Measurements from ENCODE around the gene SLC4A4. TPM values are rescaled to one million over a fixed set of nuclear protein-coding genes. Genes with fewer than 3 reads are reported as not detected.

Gene SLC4A4
- total and polyA plus RNA-seq, 8 donors, result 84.1 to 400 (median 243) TPM

DNA sequence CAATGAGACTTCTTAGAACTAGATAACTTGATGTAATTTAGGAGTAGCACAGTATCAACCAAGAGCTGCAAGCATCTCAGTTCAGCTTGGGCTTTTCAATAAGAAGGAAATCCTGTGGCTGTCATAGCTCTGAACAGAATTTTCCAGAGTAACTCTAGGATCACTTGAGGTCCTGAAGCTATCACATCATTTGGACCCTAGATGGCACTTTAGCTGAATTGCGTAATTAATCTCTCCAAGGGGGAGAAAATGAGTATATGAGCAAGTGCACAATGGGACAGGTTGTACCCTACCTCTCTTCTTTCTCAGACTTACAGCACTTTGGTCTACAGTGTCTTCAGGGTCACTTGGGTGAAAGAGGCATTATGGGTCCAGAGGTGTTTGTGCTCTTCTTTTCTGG lies 45.2 kb downstream of the SLC4A4 start:
- intact Hi-C loops (cut with DNase I), result no loop called here
- Histone ChIP-seq H3K27ac (no peak overlapping the region), H3K36me3 (peaks cover 0 to 6% (median 0%) of the 10 kb centered on the region in 3 donors), H3K4me3 (no peak overlapping the region), H3K9me3 (no peaks in the 10 kb centered on the region), H3K4me1 (peaks cover 0 to under 1% (median 0%) of the 10 kb centered on the region in 3 donors), H3K27me3 (no peaks in the 10 kb centered on the region)
- no peak for ATAC-seq
- FAIRE-seq, result no peak
- 98 to 100% methylated on average over 1 of the region's 1 CpG for WGBS, 2 donors
- TF ChIP-seq, protein P1, sequence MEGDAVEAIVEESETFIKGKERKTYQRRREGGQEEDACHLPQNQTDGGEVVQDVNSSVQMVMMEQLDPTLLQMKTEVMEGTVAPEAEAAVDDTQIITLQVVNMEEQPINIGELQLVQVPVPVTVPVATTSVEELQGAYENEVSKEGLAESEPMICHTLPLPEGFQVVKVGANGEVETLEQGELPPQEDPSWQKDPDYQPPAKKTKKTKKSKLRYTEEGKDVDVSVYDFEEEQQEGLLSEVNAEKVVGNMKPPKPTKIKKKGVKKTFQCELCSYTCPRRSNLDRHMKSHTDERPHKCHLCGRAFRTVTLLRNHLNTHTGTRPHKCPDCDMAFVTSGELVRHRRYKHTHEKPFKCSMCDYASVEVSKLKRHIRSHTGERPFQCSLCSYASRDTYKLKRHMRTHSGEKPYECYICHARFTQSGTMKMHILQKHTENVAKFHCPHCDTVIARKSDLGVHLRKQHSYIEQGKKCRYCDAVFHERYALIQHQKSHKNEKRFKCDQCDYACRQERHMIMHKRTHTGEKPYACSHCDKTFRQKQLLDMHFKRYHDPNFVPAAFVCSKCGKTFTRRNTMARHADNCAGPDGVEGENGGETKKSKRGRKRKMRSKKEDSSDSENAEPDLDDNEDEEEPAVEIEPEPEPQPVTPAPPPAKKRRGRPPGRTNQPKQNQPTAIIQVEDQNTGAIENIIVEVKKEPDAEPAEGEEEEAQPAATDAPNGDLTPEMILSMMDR (IDR thresholded peaks at IDR 0.05), result no peak
- DNase-seq, result no peak

DNA sequence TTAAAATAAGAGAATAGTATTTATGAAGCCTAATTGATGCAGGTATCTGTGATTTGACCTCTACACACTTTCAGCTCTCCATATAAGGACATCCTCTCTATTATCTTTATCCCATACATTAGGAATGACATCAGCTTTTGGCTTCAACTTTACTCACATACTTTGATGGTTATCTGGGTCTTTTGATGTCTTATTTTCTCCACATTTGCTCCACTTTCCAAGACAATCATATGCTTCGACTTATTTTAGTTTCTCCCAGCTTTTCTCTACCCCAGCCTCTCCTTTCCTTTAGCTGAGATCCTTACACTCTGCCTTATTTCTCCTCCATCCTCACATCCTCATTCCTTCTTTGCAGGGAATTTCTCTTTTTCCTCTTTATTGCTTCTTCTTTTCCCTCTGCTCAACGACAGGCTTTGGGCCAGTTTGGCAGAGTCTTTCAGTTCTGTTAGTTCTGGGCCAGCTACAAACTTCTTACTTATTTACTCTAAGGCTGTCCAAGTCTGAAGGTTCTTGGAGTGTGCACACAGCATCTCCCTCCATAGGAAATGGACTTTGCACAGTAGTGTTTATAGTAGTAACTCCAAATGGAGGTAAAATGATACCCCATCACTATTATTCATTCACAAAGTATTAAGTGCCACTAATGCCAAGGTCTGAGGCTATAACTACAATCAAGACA lies 50.5 kb downstream of the SLC4A4 start:
- Histone ChIP-seq H3K9me3 (no peaks in the 10 kb centered on the region), H3K4me3 (no peak overlapping the region), H3K4me1 (peaks cover 0 to 11% (median 4%) of the 10 kb centered on the region in 3 donors), H3K27me3 (no peaks in the 10 kb centered on the region), H3K36me3 (peaks cover 0 to 6% (median 0%) of the 10 kb centered on the region in 3 donors), H3K27ac (no peak overlapping the region)
- FAIRE-seq, result no peak
- intact Hi-C loops (cut with DNase I), result no loop called here
- TF ChIP-seq, protein P1 (IDR thresholded peaks at IDR 0.05), result no peak
- peak; percentile 75 to 85 (median 80) for ATAC-seq
- WGBS, 2 donors, result 25 to 37% methylated on average over 2 of the region's 2 CpGs
- peak in 1 of 6 donors; percentile 17 for DNase-seq

DNA sequence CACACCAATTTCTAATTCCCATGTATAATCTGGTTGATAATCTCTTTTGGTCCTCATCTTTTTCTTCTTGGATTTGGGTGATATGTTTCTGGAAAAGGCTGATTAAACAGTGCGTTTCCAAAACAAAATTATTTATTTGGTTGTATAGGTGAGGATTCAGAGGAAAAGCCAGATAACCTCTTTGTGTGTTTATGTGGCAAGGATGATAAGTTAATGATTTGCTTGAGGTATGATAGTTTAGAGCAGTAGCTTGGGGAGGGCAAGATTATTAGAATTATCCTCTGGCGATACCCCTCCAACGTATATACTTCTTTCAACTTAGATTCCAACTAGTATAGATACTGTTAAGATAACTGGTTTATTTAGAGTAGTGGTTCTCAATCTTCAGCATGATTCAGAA lies 53.3 kb downstream of the SLC4A4 start:
- H3K27me3 ChIP-seq, result no peaks in the 10 kb centered on the region
- 66 to 74% methylated on average over 3 of the region's 3 CpGs for WGBS, 2 donors
- H3K4me1 ChIP-seq, result peaks cover 0 to 11% (median 7%) of the 10 kb centered on the region in 3 donors
- TF ChIP-seq, protein P1 (IDR thresholded peaks at IDR 0.05), result no peak
- intact Hi-C loops (cut with DNase I), result no loop called here
- H3K9me3 ChIP-seq, result no peaks in the 10 kb centered on the region
- H3K4me3 ChIP-seq, result no peak overlapping the region
- FAIRE-seq (no peak), ATAC-seq (no peak), DNase-seq (no peak)
- no peak overlapping the region for H3K27ac ChIP-seq
- no peaks in the 10 kb centered on the region for H3K36me3 ChIP-seq

DNA sequence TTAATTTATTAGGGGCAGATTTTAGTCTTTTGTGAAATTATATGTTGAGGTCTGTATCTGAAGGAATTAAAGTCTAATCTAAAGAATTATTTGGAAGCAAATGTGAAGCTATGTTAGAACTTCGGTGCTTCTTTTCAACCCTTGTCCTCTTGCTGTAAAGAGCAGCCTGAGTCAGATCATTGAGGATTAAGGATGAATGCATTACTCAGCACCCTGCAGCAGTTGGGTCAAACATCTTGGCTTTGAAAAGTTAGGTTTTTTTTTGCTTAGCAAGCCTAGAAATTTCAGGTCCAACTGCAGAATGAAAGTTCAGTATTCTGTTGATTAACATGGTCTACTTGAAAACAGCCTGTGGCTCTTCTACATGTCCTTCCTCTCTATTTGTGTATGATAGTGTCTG lies 57.6 kb downstream of the SLC4A4 start:
- no peak for FAIRE-seq
- Histone ChIP-seq H3K4me1 (peaks cover 0 to 10% (median 6%) of the 10 kb centered on the region in 3 donors), H3K9me3 (no peaks in the 10 kb centered on the region), H3K4me3 (no peak overlapping the region), H3K36me3 (no peaks in the 10 kb centered on the region), H3K27me3 (no peaks in the 10 kb centered on the region), H3K27ac (no peak overlapping the region)
- intact Hi-C loops (cut with DNase I), result no loop called here
- ATAC-seq, result no peak
- TF ChIP-seq, protein P1 (IDR thresholded peaks at IDR 0.05), result no peak
- WGBS, 2 donors, result 83 to 85% methylated on average over 1 of the region's 1 CpG
- DNase-seq, result no peak

DNA sequence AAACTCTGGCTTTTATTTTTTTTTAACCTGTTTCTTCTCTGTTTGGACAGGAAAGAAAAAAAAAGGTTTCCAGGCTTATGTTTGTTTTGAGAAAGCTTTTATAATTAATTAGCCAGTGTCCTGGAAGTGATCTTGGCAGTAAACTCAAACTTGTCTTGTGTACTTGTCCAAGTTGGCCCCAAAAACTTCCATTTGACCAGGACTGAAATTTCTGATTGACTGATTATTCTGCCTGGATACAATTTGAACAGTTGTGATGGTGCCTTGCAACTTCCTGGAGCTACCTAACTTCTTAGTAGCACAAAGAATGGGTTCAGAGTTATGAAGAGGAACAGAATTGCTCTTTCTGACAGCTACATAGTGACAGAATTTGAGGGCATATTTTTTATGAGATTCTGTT lies 62.0 kb downstream of the SLC4A4 start:
- H3K4me1 ChIP-seq, result peaks cover 0 to 10% (median 6%) of the 10 kb centered on the region in 3 donors
- no peaks in the 10 kb centered on the region for H3K36me3 ChIP-seq
- no peak overlapping the region for H3K4me3 ChIP-seq
- intact Hi-C loops (cut with DNase I), result no loop called here
- H3K9me3 ChIP-seq, result no peaks in the 10 kb centered on the region
- ATAC-seq (no peak), FAIRE-seq (no peak), DNase-seq (no peak)
- no peaks in the 10 kb centered on the region for H3K27me3 ChIP-seq
- no peak overlapping the region for H3K27ac ChIP-seq
- TF ChIP-seq, protein P1 (IDR thresholded peaks at IDR 0.05), result no peak
